Heart right ventricle (tissue), 16 donors: ENCODE measurements around the gene DCTN4. TPM values are rescaled to one million over a fixed set of nuclear protein-coding genes. Genes with fewer than 3 reads are reported as not detected.

Experiments
- ATAC-seq, 8 donors: fragments of 200-7000 bp; cut with Tn5 transposase; one replicate each; pipeline ENCODE4 v1.9.1; 2020; ENCODE audit warnings: mild to moderate bottlenecking in 8 of 8, moderate library complexity in 8 of 8, moderate number of reproducible peaks in 1 of 8
- DNase-seq, 2 donors: peaks; one replicate each; pipeline ENCODE4 v3.0.0-alpha.2; 2020
- H3K27ac ChIP-seq, 10 donors: fragments of 200-600 bp; sonication (generic) in 2 of 10; one replicate each; pipeline versions ENCODE4 v1.5.0 to v1.8.0; 2020 to 2022; ENCODE audit warnings: mild to moderate bottlenecking in 3 of 10
- H3K27me3 ChIP-seq, 7 donors: fragments of 200-600 bp; one replicate each; pipeline ENCODE4 v1.8.0; 2021 to 2022; ENCODE audit warnings: mild to moderate bottlenecking in 2 of 7
- H3K36me3 ChIP-seq, 9 donors: fragments of 200-600 bp; sonication (generic) in 1 of 9; one replicate each; pipeline versions ENCODE4 v1.5.0 to v1.8.0; 2020 to 2022; ENCODE audit warnings: mild to moderate bottlenecking in 2 of 9
- H3K4me1 ChIP-seq, 9 donors: fragments of 200-600 bp; sonication (generic) in 1 of 9; one replicate each; pipeline versions ENCODE4 v1.5.0 to v1.8.0; 2020 to 2022; ENCODE audit warnings: mild to moderate bottlenecking in 4 of 9
- H3K4me3 ChIP-seq, 10 donors: fragments of 200-600 bp; sonication (generic) in 2 of 10; one replicate each; pipeline versions ENCODE4 v1.5.0 to v1.8.0; 2020 to 2022; ENCODE audit warnings: mild to moderate bottlenecking in 7 of 10, moderate library complexity in 2 of 10
- H3K9me3 ChIP-seq, 11 donors: fragments of 200-600 bp in 10 of 11; sonication (generic) in 2 of 11; one replicate each; pipeline versions ENCODE4 v1.5.0 to v1.8.0; 2013 to 2022; ENCODE audit warnings: mild to moderate bottlenecking in 2 of 11, control low read depth in 1 of 11, moderate library complexity in 1 of 11
- WGBS, 2 donors: extraction: QIAGEN DNeasy Blood & Tissue Kit; methylation state at CpG; one replicate each; pipeline ENCODE4 v1.1.7; 2013; ENCODE audit warnings: inconsistent platforms in 1 of 2; 5-methylcytosine and 5-hydroxymethylcytosine counted together
- intact Hi-C, 10 donors: fragments of 100-400 bp; cut with DNase I; formaldehyde crosslinking; loops; one replicate each; pipeline versions ENCODE4 v1.11.1 to v1.14.2; 2022
- polyA plus RNA-seq, 2 donors: library from polyadenylated mRNA; stranded (reverse); fragments of 200-250 nt; gene quantifications; one replicate each; pipeline ENCODE4 v1.2.3, GENCODE V29; 2013
- total RNA-seq, 10 donors: library from RNA; stranded (reverse); fragmentation: NEBNext Ultra II Directional in 3 of 10; extraction: Animal tissue kit (Norgen Biotek cat#: 25700) in 3 of 10; gene quantifications; one replicate each; pipeline versions ENCODE4 v1.2.1 to v1.2.4, GENCODE V29; 2021 to 2023
- TF ChIP-seq, protein P1 (sequence below), 9 donors: fragments of 200-600 bp; sonication (generic) in 2 of 9; IDR thresholded peaks; one replicate each; pipeline versions ENCODE4 v1.5.0 to v1.8.0; 2021 to 2022; ENCODE audit warnings: antibody characterized with exemption in 9 of 9, mild to moderate bottlenecking in 5 of 9, moderate library complexity in 1 of 9
- donor health status: Arrhythmogenic right ventricular cardiomyopathy.
- donor health status: ischemic (EF 13 %, LVEDD 7.1; RV severe dilation, severe dysfunction).
- donor health status: healthy with polysubstance abuse.
- donor health status: DM: no; HTN: yes; CAD: no.
- donor health status: DM: no; HTN: no; CAD: no.
- donor health status: ischemic (EF 25% LVEDD 6.9; RV normal size, moderate dysfunction).
- donor health status: ischemic (EF 25% LVEDD 5.7; RV mildly dilated, moderate dysfunction).
- donor health status: healthy.
- donor health status: DM: yes; HTN: yes; CAD: no.
- donor health status: Ischemic cardiomyopathy.
- donor health status: ischemic (EF 35%, LVEDD 5.7; RV mildly dilated, moderate dysfunction).
- donor health status: nonischemic (EF 11% LVEDD 7.7; RV severe dilation, severe dysfunction).
- donor health status: DM: yes; HTN: yes; CAD: no.
- donor health status: PGD.
- donor health status: ischemic (EF 29% LVEDD 5.4; RV normal size, mild dysfunction).
- donor health status: nonischemic (EF 23%, LVEDD 6.1; RV moderate dilation, normal function).

DCTN4 gene
- total and polyA plus RNA-seq, 12 donors = 20.0 to 68.3 (median 56.7) TPM

DNA sequence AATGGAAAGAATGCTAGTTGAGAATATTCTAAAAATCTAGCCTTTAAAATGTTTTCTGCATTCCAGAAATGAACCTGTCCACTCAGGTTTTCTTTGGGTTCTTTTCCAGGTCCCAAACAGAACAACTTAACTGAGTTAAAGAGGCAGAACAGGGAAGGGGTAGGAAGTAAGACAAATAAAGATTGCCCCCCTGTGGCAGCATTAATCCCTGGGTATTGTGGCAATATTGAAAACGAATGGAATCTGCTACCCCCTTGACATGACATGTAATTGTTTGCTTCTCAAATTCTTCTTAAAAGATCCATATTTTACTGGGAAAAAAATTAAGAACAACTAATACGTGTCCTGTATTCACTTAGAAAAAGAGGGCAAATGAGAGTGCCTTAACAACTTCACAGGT is 48.7 kb downstream of the DCTN4 start:
- H3K27ac ChIP-seq = no peak overlapping the region
- H3K4me1 ChIP-seq = peaks cover 0 to 9% (median 0%) of the 10 kb centered on the region in 9 donors
- no peak for DNase-seq
- peaks cover 0 to 86% (median 38%) of the 10 kb centered on the region in 9 donors for H3K36me3 ChIP-seq
- intact Hi-C loops = loop anchor here in 1 of 10 donors (5.0 kb wide), 1 partner anchor 153 kb away; no protein-coding TSS in a partner anchor
- WGBS, 2 donors = 58 to 59% methylated on average over 2 of the region's 2 CpGs
- H3K4me3 ChIP-seq = no peak overlapping the region
- no peak for ATAC-seq
- TF ChIP-seq, protein P1, sequence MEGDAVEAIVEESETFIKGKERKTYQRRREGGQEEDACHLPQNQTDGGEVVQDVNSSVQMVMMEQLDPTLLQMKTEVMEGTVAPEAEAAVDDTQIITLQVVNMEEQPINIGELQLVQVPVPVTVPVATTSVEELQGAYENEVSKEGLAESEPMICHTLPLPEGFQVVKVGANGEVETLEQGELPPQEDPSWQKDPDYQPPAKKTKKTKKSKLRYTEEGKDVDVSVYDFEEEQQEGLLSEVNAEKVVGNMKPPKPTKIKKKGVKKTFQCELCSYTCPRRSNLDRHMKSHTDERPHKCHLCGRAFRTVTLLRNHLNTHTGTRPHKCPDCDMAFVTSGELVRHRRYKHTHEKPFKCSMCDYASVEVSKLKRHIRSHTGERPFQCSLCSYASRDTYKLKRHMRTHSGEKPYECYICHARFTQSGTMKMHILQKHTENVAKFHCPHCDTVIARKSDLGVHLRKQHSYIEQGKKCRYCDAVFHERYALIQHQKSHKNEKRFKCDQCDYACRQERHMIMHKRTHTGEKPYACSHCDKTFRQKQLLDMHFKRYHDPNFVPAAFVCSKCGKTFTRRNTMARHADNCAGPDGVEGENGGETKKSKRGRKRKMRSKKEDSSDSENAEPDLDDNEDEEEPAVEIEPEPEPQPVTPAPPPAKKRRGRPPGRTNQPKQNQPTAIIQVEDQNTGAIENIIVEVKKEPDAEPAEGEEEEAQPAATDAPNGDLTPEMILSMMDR (IDR thresholded peaks at IDR 0.05) = peak; percentile 9 to 55 (median 40)
- H3K9me3 ChIP-seq = no peaks in the 10 kb centered on the region
- H3K27me3 ChIP-seq = no peaks in the 10 kb centered on the region

DNA sequence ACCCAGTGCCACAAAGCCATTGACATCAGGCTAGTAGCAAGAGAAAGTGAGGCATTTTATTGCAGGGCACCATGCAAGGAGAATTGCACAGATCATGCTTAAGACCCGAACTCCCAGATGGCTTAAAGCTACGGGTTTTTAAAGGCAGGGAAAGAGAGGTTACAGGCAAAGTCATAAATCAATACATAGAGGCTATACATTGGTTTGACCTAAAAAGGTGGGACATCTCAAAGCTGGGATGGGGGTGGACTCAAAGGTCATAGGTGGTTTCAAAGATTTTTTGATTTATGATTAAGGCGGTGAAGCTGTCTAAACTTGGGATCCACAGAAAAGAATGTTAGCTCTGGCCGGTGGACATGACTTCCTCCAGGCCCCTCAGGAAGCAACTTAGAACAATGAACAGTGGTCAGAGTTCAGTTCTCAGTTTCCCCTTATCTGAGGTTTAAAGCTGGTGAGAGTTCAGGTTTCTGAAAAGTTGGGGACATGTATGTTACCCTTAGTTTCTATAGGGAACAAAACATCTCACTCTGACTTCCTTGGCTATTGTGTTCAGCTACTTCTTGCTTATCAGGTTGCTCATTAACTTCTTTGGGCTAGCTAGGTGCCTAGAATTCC is 51.9 kb downstream of the DCTN4 start:
- Histone ChIP-seq H3K4me3 (no peak overlapping the region), H3K9me3 (no peaks in the 10 kb centered on the region), H3K27me3 (no peaks in the 10 kb centered on the region), H3K27ac (no peak overlapping the region), H3K4me1 (peaks cover 0 to 9% (median 0%) of the 10 kb centered on the region in 9 donors), H3K36me3 (peaks cover 0 to 53% (median 24%) of the 10 kb centered on the region in 9 donors)
- intact Hi-C loops = loop anchor here in 3 of 10 donors (5.0 kb wide), 2 partner anchors 145 to 250 kb away; no protein-coding TSS in a partner anchor
- TF ChIP-seq, protein P1 (IDR thresholded peaks at IDR 0.05) = no peak
- 77 to 78% methylated on average over 4 of the region's 4 CpGs for WGBS, 2 donors
- DNase-seq = no peak
- no peak for ATAC-seq

DNA sequence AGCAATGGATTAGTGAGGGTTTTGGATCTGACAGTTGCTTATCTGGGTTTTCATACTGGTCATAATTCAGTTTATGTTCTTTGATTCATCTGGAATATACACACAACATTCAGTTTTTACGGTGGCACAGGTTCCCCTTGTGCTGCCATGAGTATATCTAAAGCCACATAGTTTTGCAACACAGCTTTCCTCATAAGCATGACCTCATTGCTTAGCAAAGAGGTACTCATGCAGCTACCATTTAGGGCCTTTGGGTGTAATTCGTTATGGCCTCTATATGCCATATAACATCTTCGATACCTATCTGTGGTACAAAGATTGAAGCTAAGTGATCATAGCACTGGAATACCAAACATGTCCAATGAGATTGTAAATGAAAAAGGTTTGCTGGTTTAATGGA is 55.1 kb downstream of the DCTN4 start:
- intact Hi-C loops = loop anchor here in 5 of 10 donors (2.0 to 5.0 kb wide), 3 partner anchors 46 to 141 kb away; no protein-coding TSS in a partner anchor
- H3K4me3 ChIP-seq = no peak overlapping the region
- 82 to 92% methylated on average over 3 of the region's 3 CpGs for WGBS, 2 donors
- H3K27me3 ChIP-seq = no peaks in the 10 kb centered on the region
- H3K9me3 ChIP-seq = no peaks in the 10 kb centered on the region
- TF ChIP-seq, protein P1 (IDR thresholded peaks at IDR 0.05) = no peak
- peaks cover 0 to 21% (median 18%) of the 10 kb centered on the region in 9 donors for H3K4me1 ChIP-seq
- H3K36me3 ChIP-seq = peaks cover 0 to 25% (median 2%) of the 10 kb centered on the region in 9 donors
- DNase-seq (no peak), ATAC-seq (no peak)
- H3K27ac ChIP-seq = no peak overlapping the region

DNA sequence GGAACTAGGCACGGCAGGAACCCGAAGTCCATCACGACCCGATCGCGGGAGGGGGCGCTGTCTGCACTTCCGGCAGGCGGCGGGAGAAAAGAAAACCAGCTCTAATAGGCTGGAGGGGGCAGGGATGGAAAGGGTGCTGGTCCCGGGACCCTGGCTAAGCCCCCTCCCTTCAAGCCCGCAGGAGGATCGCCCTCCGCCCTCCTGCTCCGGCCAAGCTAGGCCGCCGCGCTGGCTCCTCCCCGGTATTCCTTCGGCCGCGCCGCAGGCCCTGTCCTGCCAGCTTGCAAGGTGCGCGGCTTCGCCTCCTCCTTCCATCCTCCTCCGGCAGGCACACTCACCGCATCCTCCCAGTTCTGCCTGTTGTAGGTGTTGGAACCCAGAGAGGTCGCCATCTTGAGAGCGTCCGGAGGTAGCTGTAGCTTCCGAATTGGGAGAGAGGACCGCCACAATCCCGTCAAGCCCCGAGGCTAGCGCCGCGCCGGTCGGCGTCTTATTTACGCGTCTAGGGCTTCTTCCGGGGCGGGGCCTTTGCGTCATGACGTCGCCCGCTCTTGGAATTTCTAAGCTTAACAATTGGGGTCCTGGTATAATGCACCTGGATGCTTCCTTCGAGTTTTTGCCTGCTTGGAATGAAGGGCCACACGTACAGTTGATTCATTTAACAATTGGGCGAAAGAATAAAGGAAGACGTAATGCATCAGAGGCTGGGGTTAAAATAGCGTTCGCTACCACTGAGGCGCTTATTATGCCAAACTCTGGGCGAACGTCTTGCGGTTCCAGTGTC is 58.0 kb downstream of the DCTN4 start, which contains the start of gene RBM22:
Gene RBM22 (minus strand): TSS at position 469 of the 784 bp plus-strand sequence. CDS start 77 bp downstream, at position 392.
- Histone ChIP-seq H3K9me3 (no peaks in the 10 kb centered on the region), H3K36me3 (peaks cover 7 to 38% (median 32%) of the 10 kb centered on the region in 9 donors), H3K4me3 (peak within 1 kb of the TSS; percentile 42 to 100 (median 91)), H3K27me3 (no peaks in the 10 kb centered on the region), H3K4me1 (peaks cover 0 to 24% (median 19%) of the 10 kb centered on the region in 9 donors), H3K27ac (peak within 1 kb of the TSS; percentile 77 to 100 (median 98))
- DNase-seq (peak; percentile 92 to 95), ATAC-seq (peak; percentile 98 to 100 (median 99))
- TF ChIP-seq, protein P1 (IDR thresholded peaks at IDR 0.05) = peak; percentile 28 to 84 (median 67)
- WGBS, 2 donors = 0% methylated on average over 51 to 59 of the region's 59 CpGs
- intact Hi-C loops = loop anchor here in 5 of 10 donors (1.0 to 5.0 kb wide), 4 partner anchors 26 to 138 kb away; partner anchors contain the start of gene DCTN4 (in 1 of the 5)
